ENCODE measurements around the gene ST6GALNAC3. TPM values are rescaled to one million over a fixed set of nuclear protein-coding genes. Genes with fewer than 3 reads are reported as not detected.

The ST6GALNAC3 gene
- total RNA-seq, 1 experiment from 2014 or later, result 0.03 TPM

- Histone ChIP-seq H3K27me3 (ENCODE audit: control insufficient read depth, insufficient read depth, low read length) (no peaks in the 10 kb centered on the region), H3K4me3 (ENCODE audit: low read depth in 2 of 2, low read length in 2 of 2) (no peak overlapping the region), H3K4me1 (ENCODE audit: control insufficient read depth, insufficient read depth, low read length) (no peaks in the 10 kb centered on the region), H3K36me3 (ENCODE audit: control insufficient read depth, insufficient read depth, low read length) (no peaks in the 10 kb centered on the region), H3K27ac (ENCODE audit: low read length) (no peak overlapping the region), H3K9me3 (ENCODE audit: control insufficient read depth, insufficient read depth, low read depth, low read length) (no peaks in the 10 kb centered on the region)
- TF ChIP-seq CTCF (IDR thresholded peaks at IDR 0.05) (no peak), POLR2AphosphoS5 (IDR thresholded peaks at IDR 0.05; ENCODE audit: low read depth, low read length) (no peak), TCF7L2 (IDR thresholded peaks at IDR 0.05; ENCODE audit: low read depth, low read length) (no peak), SIN3A (IDR thresholded peaks at IDR 0.05; ENCODE audit: borderline replicate concordance, insufficient read depth, low read depth, low read length) (no peak), REST (IDR thresholded peaks at IDR 0.05; ENCODE audit: insufficient read depth in 1 of 2, low read depth in 2 of 2, low read length in 1 of 2) (no peak)
- BruUV-seq (replicated peaks), result no TSS peak
- ATAC-seq (no peak), DNase-seq (ENCODE audit: low read depth, low spot score) (no peak)
- in situ Hi-C loops (cut with HindIII; ENCODE audit: low pct_unique_long_range_greater_than_20kb, low sequenced_read_pairs), result no loop called here
- CTCF ChIA-PET, result no interaction called here
- POLR2A ChIA-PET, result no interaction called here
- intact Hi-C loops (cut with micrococcal nuclease; ENCODE audit: unreplicated experiment), result no loop called here
Measured at GRCh38 chr1:76274718-76275117, 200.2 kb downstream of the ST6GALNAC3 start.

DNA sequence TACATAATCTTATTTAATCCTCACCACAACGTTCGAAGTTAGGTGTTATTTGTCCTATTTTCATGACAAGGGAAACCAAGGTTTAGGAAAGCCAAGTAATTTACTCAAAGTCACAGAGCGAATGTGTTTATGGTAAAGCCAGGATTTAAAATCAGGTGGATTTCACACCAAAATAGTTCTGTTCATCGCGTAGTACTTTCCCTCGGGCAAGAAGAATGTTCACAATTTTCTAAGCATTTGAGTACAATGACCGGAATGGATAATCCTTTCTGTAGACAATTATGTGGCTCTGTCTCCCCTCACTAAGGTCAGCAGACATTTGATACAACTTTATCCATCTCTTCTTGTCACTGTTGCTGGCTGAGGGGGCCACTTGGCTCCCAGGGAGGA lies 204.2 kb downstream of the ST6GALNAC3 start:
- H3K9me3 ChIP-seq (ENCODE audit: control insufficient read depth, insufficient read depth, low read depth, low read length), result no peaks in the 10 kb centered on the region
- H3K4me1 ChIP-seq (ENCODE audit: control insufficient read depth, insufficient read depth, low read length), result no peaks in the 10 kb centered on the region
- CTCF ChIA-PET, result no interaction called here
- H3K4me3 ChIP-seq (ENCODE audit: low read depth in 2 of 2, low read length in 2 of 2), result no peak overlapping the region
- H3K36me3 ChIP-seq (ENCODE audit: control insufficient read depth, insufficient read depth, low read length), result no peaks in the 10 kb centered on the region
- no peaks in the 10 kb centered on the region for H3K27me3 ChIP-seq (ENCODE audit: control insufficient read depth, insufficient read depth, low read length)
- DNase-seq (ENCODE audit: low read depth, low spot score) (no peak), ATAC-seq (no peak)
- intact Hi-C loops (cut with micrococcal nuclease; ENCODE audit: unreplicated experiment) (no loop called here), in situ Hi-C loops (cut with HindIII; ENCODE audit: low pct_unique_long_range_greater_than_20kb, low sequenced_read_pairs) (no loop called here)
- TF ChIP-seq REST (IDR thresholded peaks at IDR 0.05; ENCODE audit: insufficient read depth in 1 of 2, low read depth in 2 of 2, low read length in 1 of 2) (no peak), SIN3A (IDR thresholded peaks at IDR 0.05; ENCODE audit: borderline replicate concordance, insufficient read depth, low read depth, low read length) (no peak), TCF7L2 (IDR thresholded peaks at IDR 0.05; ENCODE audit: low read depth, low read length) (no peak), CTCF (IDR thresholded peaks at IDR 0.05) (no peak), POLR2AphosphoS5 (IDR thresholded peaks at IDR 0.05; ENCODE audit: low read depth, low read length) (no peak)
- BruUV-seq (replicated peaks), result no TSS peak
- no peak overlapping the region for H3K27ac ChIP-seq (ENCODE audit: low read length)
- POLR2A ChIA-PET, result no interaction called here
